Liver (tissue), 3 donors: Measurements from ENCODE around the gene TOMM40L.

Source experiments
- JUND ChIP-seq, 2 donors: IDR thresholded peaks; 2 replicates each; pipeline ENCODE4 v1.6.1; 2016; ENCODE audit warnings: antibody characterized with exemption in 2 of 2
- SP1 ChIP-seq: IDR thresholded peaks from 2 replicates; pipeline ENCODE4 v1.6.1; 2018; ENCODE audit warnings: antibody characterized with exemption, mild to moderate bottlenecking
- TAF1 ChIP-seq: conservative IDR thresholded peaks from 2 replicates; pipeline ENCODE4 v1.6.1; 2016; ENCODE audit warnings: antibody characterized with exemption, mild to moderate bottlenecking
- TF ChIP-seq, protein P1 (sequence below): fragments of 150-350 bp; IDR thresholded peaks from 2 replicates; pipeline ENCODE4 v1.5.1; 2017; ENCODE audit warnings: improper control_type of control experiment, low read depth, low read length; ENCODE audit not compliant: missing input control
- donor health status: healthy.
- donor health status: healthy.

DNA sequence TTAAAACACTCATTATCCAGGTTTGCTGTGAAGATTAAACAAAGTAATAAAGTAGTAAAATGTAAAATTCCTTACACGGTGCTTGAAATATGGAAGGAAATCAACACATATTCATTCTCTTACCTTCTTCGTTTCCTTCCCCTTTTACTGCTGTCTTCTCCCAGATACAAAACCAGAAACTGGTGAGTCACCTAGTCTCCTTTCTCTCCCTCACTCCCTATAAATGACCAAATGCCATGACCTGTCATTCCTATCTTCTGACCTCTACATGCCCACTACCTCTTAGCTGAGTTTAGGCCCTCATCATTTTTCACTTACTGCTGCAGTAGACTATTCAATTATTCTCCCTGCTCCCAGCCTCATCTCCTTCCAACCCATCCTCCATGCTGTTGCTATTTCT, 16.5 kb downstream of the TOMM40L start:
- no peak for TF ChIP-seq JUND (IDR thresholded peaks at IDR 0.05)
- TF ChIP-seq SP1: no peak
- TF ChIP-seq, protein P1, sequence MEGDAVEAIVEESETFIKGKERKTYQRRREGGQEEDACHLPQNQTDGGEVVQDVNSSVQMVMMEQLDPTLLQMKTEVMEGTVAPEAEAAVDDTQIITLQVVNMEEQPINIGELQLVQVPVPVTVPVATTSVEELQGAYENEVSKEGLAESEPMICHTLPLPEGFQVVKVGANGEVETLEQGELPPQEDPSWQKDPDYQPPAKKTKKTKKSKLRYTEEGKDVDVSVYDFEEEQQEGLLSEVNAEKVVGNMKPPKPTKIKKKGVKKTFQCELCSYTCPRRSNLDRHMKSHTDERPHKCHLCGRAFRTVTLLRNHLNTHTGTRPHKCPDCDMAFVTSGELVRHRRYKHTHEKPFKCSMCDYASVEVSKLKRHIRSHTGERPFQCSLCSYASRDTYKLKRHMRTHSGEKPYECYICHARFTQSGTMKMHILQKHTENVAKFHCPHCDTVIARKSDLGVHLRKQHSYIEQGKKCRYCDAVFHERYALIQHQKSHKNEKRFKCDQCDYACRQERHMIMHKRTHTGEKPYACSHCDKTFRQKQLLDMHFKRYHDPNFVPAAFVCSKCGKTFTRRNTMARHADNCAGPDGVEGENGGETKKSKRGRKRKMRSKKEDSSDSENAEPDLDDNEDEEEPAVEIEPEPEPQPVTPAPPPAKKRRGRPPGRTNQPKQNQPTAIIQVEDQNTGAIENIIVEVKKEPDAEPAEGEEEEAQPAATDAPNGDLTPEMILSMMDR: no peak
- TF ChIP-seq TAF1: no peak
